CD1c-positive myeloid dendritic cell (primary cell): ENCODE results near the gene TMOD2.

Source experiments
- DNase-seq: peaks from one replicate; pipeline ENCODE4 v3.0.0-alpha.2; 2016; ENCODE audit errors: extremely low spot score

The TMOD2 gene

GRCh38 chr15:51750792-51751696, at the start of gene TMOD2:
TSS of gene TMOD2 (plus strand) at chr15:51751597. CDS start at chr15:51766442, 14,845 bp downstream.
- peak; percentile 37 for DNase-seq

DNA sequence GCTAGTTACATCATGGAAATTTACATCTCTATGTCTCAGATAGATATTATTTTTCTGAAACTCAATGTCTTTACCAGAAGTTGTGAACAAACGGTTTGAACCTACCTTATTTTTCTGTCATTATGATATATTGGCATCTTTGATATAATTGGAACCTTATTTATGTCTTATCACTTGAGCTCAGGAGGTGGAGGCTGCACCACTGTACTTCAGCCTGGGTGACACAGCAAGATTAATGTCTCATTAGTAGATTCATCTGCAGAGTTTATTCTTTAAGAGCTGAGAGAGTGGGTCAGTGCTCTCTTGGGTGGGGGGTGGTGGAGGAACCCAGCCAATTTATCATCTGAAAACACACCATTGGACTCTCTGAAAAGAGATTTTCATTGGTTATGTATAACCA, 48.7 kb upstream of the TMOD2 start:
- no peak for DNase-seq

- DNase-seq, result no peak
Measured at GRCh38 chr15:51706291-51706690, 45.1 kb upstream of the TMOD2 start.

DNA sequence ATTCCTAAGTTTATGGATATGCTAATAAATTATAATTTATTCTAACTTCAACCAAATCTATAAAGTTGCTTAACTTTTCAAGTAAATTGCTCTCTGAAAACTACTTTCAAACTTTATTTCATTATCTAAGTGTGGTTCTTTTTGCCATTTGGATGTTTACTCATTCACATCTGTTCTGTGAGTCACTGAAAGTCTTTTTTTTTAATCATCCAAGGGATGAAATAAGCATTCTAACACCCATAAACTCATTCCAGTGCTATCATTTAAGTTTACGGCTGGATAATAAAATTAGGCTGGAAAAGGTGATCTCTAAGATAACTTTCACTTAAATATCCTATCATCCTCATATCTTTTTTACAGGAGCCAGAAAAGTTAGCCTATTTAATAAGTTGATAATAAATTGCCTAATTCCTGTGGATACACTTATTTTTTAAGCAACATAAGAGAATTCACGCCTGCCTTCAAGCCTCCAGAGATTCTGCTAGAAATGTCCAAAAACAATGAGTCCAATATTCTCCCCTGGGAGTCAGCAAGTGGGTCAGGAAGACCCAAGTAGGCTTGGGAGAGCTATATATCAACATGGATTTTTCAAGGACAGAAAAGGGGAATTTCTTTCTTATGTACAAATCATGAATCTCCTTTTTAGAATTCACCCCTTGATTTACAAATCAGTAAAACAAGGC, 44.3 kb upstream of the TMOD2 start:
- no peak for DNase-seq

- DNase-seq, result no peak
Measured at GRCh38 chr15:51708013-51708412, 43.4 kb upstream of the TMOD2 start.

- peak; percentile 21 for DNase-seq
Measured at GRCh38 chr15:51709031-51709430, 42.4 kb upstream of the TMOD2 start.

- no peak for DNase-seq
Measured at GRCh38 chr15:51714162-51714561, 37.2 kb upstream of the TMOD2 start.

GRCh38 chr15:51714911-51715310, 36.5 kb upstream of the TMOD2 start:
- DNase-seq, result no peak

GRCh38 chr15:51718219-51718618, 33.2 kb upstream of the TMOD2 start:
- no peak for DNase-seq

DNA sequence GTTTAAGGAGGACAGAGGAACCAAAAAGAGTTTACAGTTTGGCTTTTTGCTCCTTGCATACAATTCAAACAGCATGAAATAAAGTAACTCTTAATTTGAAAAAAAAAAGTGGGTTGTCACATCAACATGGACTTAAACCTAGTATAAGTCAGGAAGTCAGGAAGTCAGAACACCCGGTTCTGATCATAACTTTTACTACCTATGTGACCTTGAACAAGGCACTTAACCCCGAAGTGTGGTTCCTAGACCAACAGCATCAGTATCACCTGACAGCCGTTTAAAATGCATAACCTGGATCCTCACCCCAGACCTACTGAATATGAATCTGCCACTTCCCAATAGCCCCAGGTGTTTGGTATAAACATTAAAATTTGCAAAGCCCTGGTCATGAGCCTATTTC, 32.7 kb upstream of the TMOD2 start:
- DNase-seq, result no peak

GRCh38 chr15:51720201-51720995, 31.0 kb upstream of the TMOD2 start:
- no peak for DNase-seq

DNA sequence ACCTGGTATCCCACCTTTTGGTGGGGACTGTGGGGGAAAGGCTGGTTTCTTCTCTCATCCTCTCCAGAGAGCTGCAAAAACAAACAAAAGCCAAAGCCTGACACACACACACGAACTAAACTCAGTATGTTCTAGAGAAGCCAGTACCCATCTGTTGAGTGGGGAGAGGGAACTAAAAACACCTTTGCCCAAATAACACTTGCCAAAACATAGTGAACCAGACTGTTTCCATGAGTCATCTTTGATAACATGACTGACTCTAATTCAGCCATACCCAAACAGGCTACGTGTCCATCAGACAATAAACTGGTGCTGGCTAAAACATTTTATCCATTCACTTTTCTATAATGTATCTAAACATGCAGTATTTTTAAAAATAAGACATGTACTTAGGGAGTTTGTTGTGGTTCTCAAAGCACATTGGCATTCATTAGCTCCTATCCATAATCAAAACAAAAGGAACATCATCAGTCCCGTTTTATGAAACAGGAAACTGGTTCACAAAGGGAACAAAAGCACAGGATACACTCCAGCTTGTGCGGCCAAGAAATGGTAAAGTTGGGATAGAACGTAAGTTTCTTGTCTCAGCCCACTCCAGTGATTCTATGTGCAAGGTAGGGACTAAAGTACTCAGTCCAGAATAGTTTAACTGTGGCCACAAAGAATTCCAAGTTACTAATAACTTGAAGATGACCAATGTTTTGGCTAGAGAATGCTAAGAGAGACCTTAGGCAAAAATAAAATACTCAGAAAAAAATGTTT, 30.0 kb upstream of the TMOD2 start:
- DNase-seq, result no peak

GRCh38 chr15:51724199-51724598, 27.2 kb upstream of the TMOD2 start:
- DNase-seq, result no peak

DNA sequence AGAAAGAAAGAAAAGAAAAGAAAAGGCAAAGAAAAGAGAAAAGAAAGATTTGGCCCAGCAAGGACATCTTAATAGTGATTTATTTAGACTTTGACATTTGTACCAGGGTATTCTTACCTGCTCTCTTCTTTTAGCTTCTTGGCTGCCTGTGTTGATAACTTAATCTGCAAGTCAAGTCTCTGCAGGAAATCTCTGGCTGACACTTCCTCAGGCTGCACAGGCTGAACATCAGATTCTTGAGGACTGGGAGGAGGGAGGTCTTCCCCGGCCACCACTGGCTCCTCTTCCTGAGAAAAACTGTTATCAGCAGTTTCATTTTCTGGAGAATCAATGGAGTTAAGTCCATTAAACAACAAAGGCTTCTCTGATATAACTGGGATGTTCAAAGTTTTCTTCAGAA, 26.7 kb upstream of the TMOD2 start:
- no peak for DNase-seq

DNA sequence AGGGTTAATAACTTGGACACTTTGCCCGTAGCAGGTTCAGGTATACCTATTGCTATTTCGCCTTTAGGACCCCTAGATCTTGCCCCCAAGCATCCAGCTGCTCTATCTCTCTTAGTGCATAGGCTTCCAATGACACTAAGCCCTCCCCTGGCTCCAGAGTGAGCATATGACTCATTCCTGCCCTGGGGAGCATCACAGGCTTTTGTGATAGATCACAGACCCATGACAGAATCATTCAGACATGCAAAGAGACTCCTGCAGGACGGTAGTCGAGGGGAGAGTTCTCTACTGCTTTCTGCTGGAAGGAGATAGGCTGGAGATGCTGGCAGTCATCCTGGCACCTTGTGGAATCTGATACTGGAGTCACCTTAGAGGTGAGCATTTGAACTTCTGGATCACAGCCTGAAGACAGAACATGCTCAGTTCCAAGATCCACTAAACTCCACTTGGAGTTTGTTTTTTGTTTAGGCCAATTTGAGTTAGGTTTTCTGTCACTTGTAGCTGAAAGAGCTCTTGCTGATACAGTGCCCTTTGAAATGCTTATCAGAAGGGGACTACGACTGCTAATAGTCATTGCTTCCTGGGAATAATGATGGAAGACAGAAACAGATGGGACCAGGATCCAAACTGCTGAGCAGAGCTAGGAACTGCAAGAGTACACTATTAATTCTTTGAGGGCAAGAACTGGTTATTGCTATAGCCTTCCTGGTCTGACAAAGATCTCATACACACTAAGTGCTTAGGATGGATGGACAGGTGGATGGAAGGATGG, 24.9 kb upstream of the TMOD2 start:
- DNase-seq, result no peak

GRCh38 chr15:51727141-51727897, 24.1 kb upstream of the TMOD2 start:
- DNase-seq, result no peak

GRCh38 chr15:51731549-51732267, 19.7 kb upstream of the TMOD2 start:
- peak; percentile 91 for DNase-seq

GRCh38 chr15:51732646-51733045, 18.8 kb upstream of the TMOD2 start:
- DNase-seq, result no peak
